ENCODE results near the gene HNRNPAB. TPM values are rescaled to one million over a fixed set of nuclear protein-coding genes. Genes with fewer than 3 reads are reported as not detected.
"Not testable (repeated sequence)": the region's sequence is repeated elsewhere in the genome, so short reads cannot be mapped to it uniquely, and the experiment has no call there.

Gene HNRNPAB
- total and polyA plus RNA-seq, 2 experiments from 2014 or later = 85.2 to 175 TPM

GRCh38 chr5:178252258-178252657, 47.9 kb downstream of the HNRNPAB start:
- no peaks in the 10 kb centered on the region for H3K9me2 ChIP-seq (replicated peaks; ENCODE audit: insufficient read depth)
- no peaks in the 10 kb centered on the region for H3K79me2 ChIP-seq
- H3K4me2 ChIP-seq = no peak overlapping the region
- no peaks in the 10 kb centered on the region for H4K20me1 ChIP-seq (ENCODE audit: insufficient read depth, poor library complexity, severe bottlenecking)
- no peaks in the 10 kb centered on the region for H3K4me1 ChIP-seq (ENCODE audit: insufficient read depth)
- H3K9me3 ChIP-seq (ENCODE audit: low read depth) = no peaks in the 10 kb centered on the region
- H3K36me3 ChIP-seq (replicated peaks; ENCODE audit: insufficient read depth, low read depth) = no peaks in the 10 kb centered on the region
- TF ChIP-seq EZH2phosphoT487 (IDR thresholded peaks at IDR 0.05; ENCODE audit: low read depth, severe bottlenecking, unreplicated experiment) (no peak), EZH2 (IDR thresholded peaks at IDR 0.05; ENCODE audit: borderline replicate concordance) (no peak), CTCF (IDR thresholded peaks at IDR 0.05; ENCODE audit: poor library complexity) (no peak)
- 80% methylated on average over 8 of the region's 8 CpGs for WGBS (ENCODE audit: low lambda C conversion rate, missing lambda C conversion rate)
- H2AFZ ChIP-seq = no peak overlapping the region
- no peak overlapping the region for H3K4me3 ChIP-seq
- no peaks in the 10 kb centered on the region for H3K27me3 ChIP-seq
- no peak for DNase-seq (ENCODE audit: low spot score)
- no peak overlapping the region for H3K27ac ChIP-seq

GRCh38 chr5:178253632-178254031, 49.3 kb downstream of the HNRNPAB start:
- H3K4me2 ChIP-seq; H3K27ac ChIP-seq; H3K4me1 ChIP-seq (ENCODE audit: insufficient read depth); H3K4me3 ChIP-seq; H3K9me3 ChIP-seq (ENCODE audit: low read depth); DNase-seq (ENCODE audit: low spot score); H3K9me2 ChIP-seq (replicated peaks; ENCODE audit: insufficient read depth); H3K79me2 ChIP-seq; H2AFZ ChIP-seq; H3K36me3 ChIP-seq (replicated peaks; ENCODE audit: insufficient read depth, low read depth); H4K20me1 ChIP-seq (ENCODE audit: insufficient read depth, poor library complexity, severe bottlenecking); H3K27me3 ChIP-seq: not testable (repeated sequence)
- 94% methylated on average over 16 of the region's 18 CpGs for WGBS (ENCODE audit: low lambda C conversion rate, missing lambda C conversion rate)

GRCh38 chr5:178256746-178257145, 52.4 kb downstream of the HNRNPAB start:
- H2AFZ ChIP-seq = no peak overlapping the region
- H3K9me2 ChIP-seq (replicated peaks; ENCODE audit: insufficient read depth) = no peaks in the 10 kb centered on the region
- H3K36me3 ChIP-seq (replicated peaks; ENCODE audit: insufficient read depth, low read depth) = no peaks in the 10 kb centered on the region
- H3K4me3 ChIP-seq = no peak overlapping the region
- H4K20me1 ChIP-seq (ENCODE audit: insufficient read depth, poor library complexity, severe bottlenecking) = no peaks in the 10 kb centered on the region
- WGBS (ENCODE audit: low lambda C conversion rate, missing lambda C conversion rate) = 87% methylated on average over 17 of the region's 19 CpGs
- no peak overlapping the region for H3K4me2 ChIP-seq
- DNase-seq (ENCODE audit: low spot score) = no peak
- H3K27me3 ChIP-seq = no peaks in the 10 kb centered on the region
- no peak for TF ChIP-seq EZH2phosphoT487 (IDR thresholded peaks at IDR 0.05; ENCODE audit: low read depth, severe bottlenecking, unreplicated experiment)
- no peak for TF ChIP-seq CTCF (IDR thresholded peaks at IDR 0.05; ENCODE audit: poor library complexity)
- no peak for TF ChIP-seq EZH2 (IDR thresholded peaks at IDR 0.05; ENCODE audit: borderline replicate concordance)
- H3K27ac ChIP-seq = no peak overlapping the region
- H3K4me1 ChIP-seq (ENCODE audit: insufficient read depth) = no peaks in the 10 kb centered on the region
- no peaks in the 10 kb centered on the region for H3K79me2 ChIP-seq
- H3K9me3 ChIP-seq (ENCODE audit: low read depth) = no peaks in the 10 kb centered on the region

GRCh38 chr5:178257650-178258049, 53.3 kb downstream of the HNRNPAB start:
- H3K9me3 ChIP-seq (ENCODE audit: low read depth) = no peaks in the 10 kb centered on the region
- H2AFZ ChIP-seq = no peak overlapping the region
- 91% methylated on average over 4 of the region's 4 CpGs for WGBS (ENCODE audit: low lambda C conversion rate, missing lambda C conversion rate)
- H3K79me2 ChIP-seq = no peaks in the 10 kb centered on the region
- H4K20me1 ChIP-seq (ENCODE audit: insufficient read depth, poor library complexity, severe bottlenecking) = no peaks in the 10 kb centered on the region
- H3K4me3 ChIP-seq = no peak overlapping the region
- no peak overlapping the region for H3K27ac ChIP-seq
- no peaks in the 10 kb centered on the region for H3K4me1 ChIP-seq (ENCODE audit: insufficient read depth)
- no peak overlapping the region for H3K4me2 ChIP-seq
- TF ChIP-seq EZH2 (IDR thresholded peaks at IDR 0.05; ENCODE audit: borderline replicate concordance) = no peak
- no peak for TF ChIP-seq EZH2phosphoT487 (IDR thresholded peaks at IDR 0.05; ENCODE audit: low read depth, severe bottlenecking, unreplicated experiment)
- TF ChIP-seq CTCF (IDR thresholded peaks at IDR 0.05; ENCODE audit: poor library complexity) = no peak
- no peak for DNase-seq (ENCODE audit: low spot score)
- no peaks in the 10 kb centered on the region for H3K36me3 ChIP-seq (replicated peaks; ENCODE audit: insufficient read depth, low read depth)
- H3K9me2 ChIP-seq (replicated peaks; ENCODE audit: insufficient read depth) = no peaks in the 10 kb centered on the region
- no peaks in the 10 kb centered on the region for H3K27me3 ChIP-seq
